Neural cell (in vitro differentiated cells): ENCODE data around the gene RBM10. TPM values are rescaled to one million over a fixed set of nuclear protein-coding genes. Genes with fewer than 3 reads are reported as not detected.

Experiments
- H2AFZ ChIP-seq: fragments of 200-600, 300-800 bp; sonication (generic), shearing (Covaris generic); 2 replicates; pipeline ENCODE4 v1.6.0; 2014; ENCODE audit warnings: low read depth, mild to moderate bottlenecking, antibody characterized with exemption, low read length, moderate library complexity
- H3F3A ChIP-seq: fragments of 200-600 bp; shearing (Covaris generic); 2 replicates; pipeline ENCODE4 v1.6.1; 2016; ENCODE audit warnings: mild to moderate bottlenecking, moderate library complexity, mixed read lengths, antibody characterized with exemption, low read length; ENCODE audit not compliant: insufficient read depth, poor library complexity, severe bottlenecking
- H3K27ac ChIP-seq: fragments of 200-600, 300-800 bp; sonication (generic), shearing (Covaris generic); 2 replicates; pipeline ENCODE4 v1.5.1; 2014; ENCODE audit warnings: mild to moderate bottlenecking, low read length, moderate library complexity
- H3K27me3 ChIP-seq: fragments of 300-800, 200-600 bp; sonication (generic), shearing (Covaris generic); 2 replicates; pipeline ENCODE4 v1.6.0; 2014; ENCODE audit warnings: mild to moderate bottlenecking, low read depth, low read length, moderate library complexity; ENCODE audit not compliant: insufficient read depth
- H3K36me3 ChIP-seq: fragments of 300-800, 200-600 bp; sonication (generic), shearing (Covaris generic); 2 replicates; pipeline ENCODE4 v1.5.1; 2014; ENCODE audit warnings: mild to moderate bottlenecking, antibody characterized with exemption, low read length, moderate library complexity; ENCODE audit not compliant: insufficient read depth
- H3K4me2 ChIP-seq: fragments of 300-800, 200-600 bp; sonication (generic), shearing (Covaris generic); 2 replicates; pipeline ENCODE4 v1.6.0; 2014; ENCODE audit warnings: mild to moderate bottlenecking, low read length
- H3K4me3 ChIP-seq: fragments of 300-800, 200-600 bp; sonication (generic), shearing (Covaris generic); 2 replicates; pipeline ENCODE4 v1.5.1; 2014; ENCODE audit warnings: mild to moderate bottlenecking, low read length, moderate library complexity
- H3K79me2 ChIP-seq: fragments of 200-600 bp; shearing (Covaris generic); replicated peaks from 2 replicates; pipeline ENCODE4 v1.6.0; 2014; ENCODE audit warnings: mild to moderate bottlenecking, low read length, moderate library complexity; ENCODE audit not compliant: insufficient read depth
- H3K9ac ChIP-seq: fragments of 300-800, 200-600 bp; sonication (generic), shearing (Covaris generic); 2 replicates; pipeline ENCODE4 v1.6.1; 2016; ENCODE audit warnings: mild to moderate bottlenecking, low read length, mixed read lengths
- H3K9me2 ChIP-seq: fragments of 200-600 bp; shearing (Covaris generic); 2 replicates; pipeline ENCODE4 v1.6.1; 2016; ENCODE audit warnings: mild to moderate bottlenecking, low read length, mixed read lengths; ENCODE audit not compliant: insufficient read depth
- H3K9me3 ChIP-seq: fragments of 200-600, 300-800 bp; sonication (generic), shearing (Covaris generic); 2 replicates; pipeline ENCODE4 v1.6.1; 2016; ENCODE audit warnings: mild to moderate bottlenecking, mixed run types, low read length, moderate library complexity, mixed read lengths
- H4K20me1 ChIP-seq: fragments of 200-600 bp; shearing (Covaris generic); 2 replicates; pipeline ENCODE4 v1.6.1; 2016; ENCODE audit warnings: mild to moderate bottlenecking, mixed run types; ENCODE audit not compliant: insufficient read depth
- EP300 ChIP-seq: fragments of 450-650 bp; conservative IDR thresholded peaks from 2 replicates; pipeline ENCODE4 v1.6.1; 2014; ENCODE audit warnings: antibody characterized with exemption, mild to moderate bottlenecking, moderate library complexity; ENCODE audit not compliant: poor library complexity, severe bottlenecking
- EZH2 ChIP-seq: fragments of 200-600, 300-800 bp; shearing (Covaris generic), sonication (generic); IDR thresholded peaks from 2 replicates; pipeline ENCODE4 v1.6.1; 2014; ENCODE audit warnings: antibody characterized with exemption, low read length, borderline replicate concordance, mild to moderate bottlenecking; ENCODE audit not compliant: insufficient read depth, poor library complexity, severe bottlenecking
- MXI1 ChIP-seq: fragments of 450-650 bp; conservative IDR thresholded peaks from 2 replicates; pipeline ENCODE4 v1.6.1; 2014; ENCODE audit warnings: antibody characterized with exemption, mild to moderate bottlenecking; ENCODE audit not compliant: poor library complexity, severe bottlenecking
- POLR2AphosphoS5 ChIP-seq: IDR thresholded peaks from 2 replicates; pipeline ENCODE4 v1.6.1; 2012
- RAD21 ChIP-seq: fragments of 450-650 bp; conservative IDR thresholded peaks from 2 replicates; pipeline ENCODE4 v1.6.1; 2014; ENCODE audit warnings: antibody characterized with exemption, mild to moderate bottlenecking, moderate library complexity
- SMC3 ChIP-seq: fragments of 450-650 bp; conservative IDR thresholded peaks from 2 replicates; pipeline ENCODE4 v1.6.1; 2014; ENCODE audit warnings: antibody characterized with exemption, mild to moderate bottlenecking, moderate library complexity; ENCODE audit not compliant: poor library complexity
- TAF1 ChIP-seq: IDR thresholded peaks from 2 replicates; pipeline ENCODE4 v1.6.1; 2012; ENCODE audit warnings: low read depth
- polyA plus RNA-seq: library from polyadenylated mRNA; depleted of rRNA; stranded (reverse); fragments of >200 nt; gene quantifications from 2 replicates; pipeline ENCODE4 v1.2.3, GENCODE V29; 2014
- TF ChIP-seq, protein P1 (sequence below): IDR thresholded peaks from 2 replicates; pipeline ENCODE4 v1.6.1; 2012; ENCODE audit warnings: borderline replicate concordance
- TF ChIP-seq, protein P2 (sequence below): fragments of 450-650 bp; IDR thresholded peaks from 2 replicates; pipeline ENCODE4 v1.5.1; 2014; ENCODE audit warnings: antibody characterized with exemption, mild to moderate bottlenecking, moderate library complexity; ENCODE audit not compliant: poor library complexity, severe bottlenecking

Gene RBM10
- polyA plus RNA-seq, 1 donor from 2014 or later = 53.1 TPM

DNA sequence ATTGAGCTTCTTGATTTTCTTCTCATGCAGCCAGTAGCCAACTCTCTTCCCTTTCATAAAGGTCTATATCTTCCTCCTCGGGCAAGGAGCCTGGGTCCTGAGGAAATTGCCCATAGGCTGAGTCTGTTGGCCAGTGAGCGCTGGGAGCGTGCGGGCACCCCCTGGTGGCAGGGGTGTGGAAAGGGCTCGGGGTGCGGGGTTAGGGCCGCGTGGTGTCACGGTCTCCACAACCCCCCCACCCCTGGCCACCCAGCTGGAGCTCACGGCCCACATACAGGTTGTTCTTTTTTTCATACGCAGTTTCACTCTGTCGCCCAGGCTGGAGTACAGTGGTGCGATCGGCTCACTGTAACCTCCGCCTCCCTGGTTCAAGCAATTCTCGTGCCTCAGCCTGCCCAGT is 13.1 kb downstream of the RBM10 start:
- TF ChIP-seq, protein P1, sequence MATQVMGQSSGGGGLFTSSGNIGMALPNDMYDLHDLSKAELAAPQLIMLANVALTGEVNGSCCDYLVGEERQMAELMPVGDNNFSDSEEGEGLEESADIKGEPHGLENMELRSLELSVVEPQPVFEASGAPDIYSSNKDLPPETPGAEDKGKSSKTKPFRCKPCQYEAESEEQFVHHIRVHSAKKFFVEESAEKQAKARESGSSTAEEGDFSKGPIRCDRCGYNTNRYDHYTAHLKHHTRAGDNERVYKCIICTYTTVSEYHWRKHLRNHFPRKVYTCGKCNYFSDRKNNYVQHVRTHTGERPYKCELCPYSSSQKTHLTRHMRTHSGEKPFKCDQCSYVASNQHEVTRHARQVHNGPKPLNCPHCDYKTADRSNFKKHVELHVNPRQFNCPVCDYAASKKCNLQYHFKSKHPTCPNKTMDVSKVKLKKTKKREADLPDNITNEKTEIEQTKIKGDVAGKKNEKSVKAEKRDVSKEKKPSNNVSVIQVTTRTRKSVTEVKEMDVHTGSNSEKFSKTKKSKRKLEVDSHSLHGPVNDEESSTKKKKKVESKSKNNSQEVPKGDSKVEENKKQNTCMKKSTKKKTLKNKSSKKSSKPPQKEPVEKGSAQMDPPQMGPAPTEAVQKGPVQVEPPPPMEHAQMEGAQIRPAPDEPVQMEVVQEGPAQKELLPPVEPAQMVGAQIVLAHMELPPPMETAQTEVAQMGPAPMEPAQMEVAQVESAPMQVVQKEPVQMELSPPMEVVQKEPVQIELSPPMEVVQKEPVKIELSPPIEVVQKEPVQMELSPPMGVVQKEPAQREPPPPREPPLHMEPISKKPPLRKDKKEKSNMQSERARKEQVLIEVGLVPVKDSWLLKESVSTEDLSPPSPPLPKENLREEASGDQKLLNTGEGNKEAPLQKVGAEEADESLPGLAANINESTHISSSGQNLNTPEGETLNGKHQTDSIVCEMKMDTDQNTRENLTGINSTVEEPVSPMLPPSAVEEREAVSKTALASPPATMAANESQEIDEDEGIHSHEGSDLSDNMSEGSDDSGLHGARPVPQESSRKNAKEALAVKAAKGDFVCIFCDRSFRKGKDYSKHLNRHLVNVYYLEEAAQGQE = no peak
- TF ChIP-seq POLR2AphosphoS5 (no peak), TAF1 (no peak), RAD21 (no peak), SMC3 (no peak), EZH2 (no peak), EP300 (no peak), MXI1 (no peak)
- TF ChIP-seq, protein P2, sequence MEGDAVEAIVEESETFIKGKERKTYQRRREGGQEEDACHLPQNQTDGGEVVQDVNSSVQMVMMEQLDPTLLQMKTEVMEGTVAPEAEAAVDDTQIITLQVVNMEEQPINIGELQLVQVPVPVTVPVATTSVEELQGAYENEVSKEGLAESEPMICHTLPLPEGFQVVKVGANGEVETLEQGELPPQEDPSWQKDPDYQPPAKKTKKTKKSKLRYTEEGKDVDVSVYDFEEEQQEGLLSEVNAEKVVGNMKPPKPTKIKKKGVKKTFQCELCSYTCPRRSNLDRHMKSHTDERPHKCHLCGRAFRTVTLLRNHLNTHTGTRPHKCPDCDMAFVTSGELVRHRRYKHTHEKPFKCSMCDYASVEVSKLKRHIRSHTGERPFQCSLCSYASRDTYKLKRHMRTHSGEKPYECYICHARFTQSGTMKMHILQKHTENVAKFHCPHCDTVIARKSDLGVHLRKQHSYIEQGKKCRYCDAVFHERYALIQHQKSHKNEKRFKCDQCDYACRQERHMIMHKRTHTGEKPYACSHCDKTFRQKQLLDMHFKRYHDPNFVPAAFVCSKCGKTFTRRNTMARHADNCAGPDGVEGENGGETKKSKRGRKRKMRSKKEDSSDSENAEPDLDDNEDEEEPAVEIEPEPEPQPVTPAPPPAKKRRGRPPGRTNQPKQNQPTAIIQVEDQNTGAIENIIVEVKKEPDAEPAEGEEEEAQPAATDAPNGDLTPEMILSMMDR = no peak
- no peak overlapping the region for H3K9ac ChIP-seq
- no peak overlapping the region for H2AFZ ChIP-seq
- H3K27ac ChIP-seq = no peak overlapping the region
- no peaks in the 10 kb centered on the region for H3K9me2 ChIP-seq
- H4K20me1 ChIP-seq = no peaks in the 10 kb centered on the region
- no peak overlapping the region for H3K4me2 ChIP-seq
- peaks cover 12% of the 10 kb centered on the region for H3K79me2 ChIP-seq
- H3K36me3 ChIP-seq = no peaks in the 10 kb centered on the region
- no peaks in the 10 kb centered on the region for H3K9me3 ChIP-seq
- no peak overlapping the region for H3K4me3 ChIP-seq
- H3K27me3 ChIP-seq = no peaks in the 10 kb centered on the region
- no peaks in the 10 kb centered on the region for H3F3A ChIP-seq

DNA sequence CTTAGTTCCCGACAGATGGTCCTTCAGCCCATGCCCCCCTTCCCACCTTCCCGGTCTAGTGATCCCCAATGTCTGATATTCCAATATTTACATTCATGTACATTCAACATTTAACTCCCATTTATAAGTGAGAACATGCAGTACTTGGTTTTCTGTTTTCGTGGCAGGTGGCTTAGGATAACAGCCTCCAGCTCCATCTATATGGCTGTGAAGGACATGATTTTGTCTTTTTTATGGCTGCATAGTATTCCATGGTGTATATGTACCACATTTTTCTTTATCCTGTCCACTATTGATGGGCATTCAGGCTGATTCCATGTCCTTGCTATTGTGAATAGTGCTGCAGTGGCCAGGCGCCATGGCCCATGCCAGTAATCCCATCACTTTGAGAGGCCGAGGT is 13.8 kb downstream of the RBM10 start:
- H3F3A ChIP-seq = no peaks in the 10 kb centered on the region
- no peaks in the 10 kb centered on the region for H3K27me3 ChIP-seq
- H3K4me2 ChIP-seq = no peak overlapping the region
- no peaks in the 10 kb centered on the region for H3K36me3 ChIP-seq
- peaks cover 6% of the 10 kb centered on the region for H3K79me2 ChIP-seq
- no peaks in the 10 kb centered on the region for H4K20me1 ChIP-seq
- TF ChIP-seq, protein P2 = no peak
- TF ChIP-seq TAF1 = no peak
- TF ChIP-seq MXI1 = no peak
- no peak for TF ChIP-seq RAD21
- TF ChIP-seq, protein P1 = no peak
- no peak for TF ChIP-seq EP300
- no peak for TF ChIP-seq SMC3
- no peak for TF ChIP-seq EZH2
- TF ChIP-seq POLR2AphosphoS5 = no peak
- no peak overlapping the region for H2AFZ ChIP-seq
- H3K27ac ChIP-seq = no peak overlapping the region
- H3K4me3 ChIP-seq = no peak overlapping the region
- H3K9ac ChIP-seq = no peak overlapping the region
- H3K9me2 ChIP-seq = no peaks in the 10 kb centered on the region
- no peaks in the 10 kb centered on the region for H3K9me3 ChIP-seq
